Astrocyte (in vitro differentiated cells and primary cell): ENCODE results near the gene AP4B1.

Experiments
- CTCF ChIP-seq: IDR thresholded peaks from 2 replicates; pipeline ENCODE4 v1.5.1; 2011; ENCODE audit warnings: low read depth, mild to moderate bottlenecking, inconsistent platforms, low read length, moderate library complexity; ENCODE audit not compliant: insufficient read depth
- EZH2 ChIP-seq: IDR thresholded peaks from 2 replicates; pipeline ENCODE4 v1.6.1; 2012; ENCODE audit warnings: mild to moderate bottlenecking, low read length, inconsistent platforms; ENCODE audit not compliant: insufficient read depth

- TF ChIP-seq CTCF: no peak
- no peak for TF ChIP-seq EZH2
Observed at GRCh38 chr1:113855630-113856400, 48.8 kb downstream of the AP4B1 start.
